AG04450 (cell line): ENCODE results near the gene OR1E2. TPM values are rescaled to one million over a fixed set of nuclear protein-coding genes. Genes with fewer than 3 reads are reported as not detected.
"Not testable (repeated sequence)": the region's sequence is repeated elsewhere in the genome, so short reads cannot be mapped to it uniquely, and the experiment has no call there.

ENCODE experiments used
- CTCF ChIA-PET: fragments of 300-600, 350-600 bp; formaldehyde crosslinking; extraction: SDS; loops from one replicate; lab custom pipeline; 2022; ENCODE audit warnings: antibody characterized with exemption, inconsistent platforms; lab: Charles Lee
- POLR2A ChIA-PET: fragments of 350-600 bp; formaldehyde crosslinking; extraction: SDS; loops from one replicate; lab custom pipeline; 2021; ENCODE audit warnings: antibody characterized with exemption, inconsistent platforms; lab: Yijun Ruan, JAX
- DNase-seq: peaks from one replicate; pipeline ENCODE4 v3.0.0-alpha.2; 2011; ENCODE audit warnings: low read depth, low spot score
- H3K27ac ChIP-seq: one replicate; pipeline ENCODE4 v1.5.1; 2012; ENCODE audit warnings: low read depth, low read length, control low read depth
- H3K27me3 ChIP-seq: one replicate; pipeline ENCODE4 v1.6.0; 2012; ENCODE audit warnings: low read length; ENCODE audit not compliant: control insufficient read depth, insufficient read depth
- H3K4me3 ChIP-seq: 2 replicates; pipeline ENCODE4 v1.5.1; 2011; ENCODE audit warnings: mild to moderate bottlenecking, low read depth, low read length, control low read depth
- H3K9me3 ChIP-seq: 2 replicates; pipeline ENCODE4 v1.5.1; 2012; ENCODE audit warnings: low read length; ENCODE audit not compliant: control insufficient read depth, insufficient read depth
- polyA plus RNA-seq: library from polyadenylated mRNA; depleted of rRNA; stranded (reverse); fragments of >200 nt; gene quantifications from 2 replicates; pipeline ENCODE4 v1.2.3, GENCODE V29; 2011
- TF ChIP-seq, protein P1 (sequence below): IDR thresholded peaks from 2 replicates; pipeline ENCODE4 v1.5.1; 2011; ENCODE audit warnings: low read depth, low read length, control low read depth, inconsistent platforms

The OR1E2 gene
- polyA plus RNA-seq, 1 experiment, result not detected

DNA sequence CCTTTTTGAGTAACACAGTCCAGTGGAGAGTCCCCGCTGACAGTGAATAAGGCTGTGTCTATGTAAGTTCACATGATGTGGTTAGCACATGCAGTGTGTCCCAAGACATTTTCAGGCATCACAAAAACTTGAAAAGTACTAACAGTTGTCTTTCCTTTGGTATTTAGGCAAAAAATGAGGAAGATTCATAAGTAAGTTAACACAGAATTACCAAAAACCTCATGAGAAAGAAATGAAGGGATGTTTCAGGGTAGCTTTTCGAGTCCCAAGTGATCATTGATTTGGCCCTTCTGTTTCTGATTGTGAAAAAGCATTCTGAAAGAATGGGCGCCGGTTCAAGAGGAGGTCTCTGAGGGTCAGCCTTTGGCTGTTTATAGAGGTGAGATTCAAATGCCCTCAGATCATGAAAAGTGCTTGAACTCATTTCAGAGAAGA is 41.6 kb upstream of the OR1E2 start:
- no peak for DNase-seq
- ChIA-PET POLR2A (no interaction called here), CTCF (no interaction called here)

DNA sequence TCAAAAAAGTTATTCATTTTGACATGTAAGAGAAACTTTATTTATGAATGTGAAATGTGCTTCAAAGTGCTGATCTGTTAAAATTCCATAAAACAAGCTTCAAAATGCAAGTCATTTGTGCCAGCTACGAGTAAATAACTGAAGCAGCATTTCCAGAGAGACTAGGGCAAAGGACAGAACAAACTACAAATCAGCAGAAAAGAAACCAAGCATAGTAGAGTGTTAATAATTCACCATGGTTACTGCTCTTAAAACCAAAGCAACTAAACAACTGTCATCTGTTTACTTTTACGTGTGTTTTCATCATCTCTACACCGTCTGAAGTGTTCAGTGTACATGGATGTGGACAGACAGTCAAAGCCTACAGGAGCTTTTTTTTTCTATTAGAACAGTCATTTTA is 40.6 kb upstream of the OR1E2 start:
- TF ChIP-seq, protein P1, sequence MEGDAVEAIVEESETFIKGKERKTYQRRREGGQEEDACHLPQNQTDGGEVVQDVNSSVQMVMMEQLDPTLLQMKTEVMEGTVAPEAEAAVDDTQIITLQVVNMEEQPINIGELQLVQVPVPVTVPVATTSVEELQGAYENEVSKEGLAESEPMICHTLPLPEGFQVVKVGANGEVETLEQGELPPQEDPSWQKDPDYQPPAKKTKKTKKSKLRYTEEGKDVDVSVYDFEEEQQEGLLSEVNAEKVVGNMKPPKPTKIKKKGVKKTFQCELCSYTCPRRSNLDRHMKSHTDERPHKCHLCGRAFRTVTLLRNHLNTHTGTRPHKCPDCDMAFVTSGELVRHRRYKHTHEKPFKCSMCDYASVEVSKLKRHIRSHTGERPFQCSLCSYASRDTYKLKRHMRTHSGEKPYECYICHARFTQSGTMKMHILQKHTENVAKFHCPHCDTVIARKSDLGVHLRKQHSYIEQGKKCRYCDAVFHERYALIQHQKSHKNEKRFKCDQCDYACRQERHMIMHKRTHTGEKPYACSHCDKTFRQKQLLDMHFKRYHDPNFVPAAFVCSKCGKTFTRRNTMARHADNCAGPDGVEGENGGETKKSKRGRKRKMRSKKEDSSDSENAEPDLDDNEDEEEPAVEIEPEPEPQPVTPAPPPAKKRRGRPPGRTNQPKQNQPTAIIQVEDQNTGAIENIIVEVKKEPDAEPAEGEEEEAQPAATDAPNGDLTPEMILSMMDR, result no peak
- ChIA-PET CTCF (no interaction called here), POLR2A (no interaction called here)
- H3K4me3 ChIP-seq, result no peak overlapping the region
- no peak for DNase-seq
- no peaks in the 10 kb centered on the region for H3K27me3 ChIP-seq
- H3K9me3 ChIP-seq, result peaks cover 11% of the 10 kb centered on the region
- H3K27ac ChIP-seq, result no peak overlapping the region

More for the DNA sequence above, 41.6 kb upstream of the OR1E2 start:
- Histone ChIP-seq H3K27ac (no peak overlapping the region), H3K9me3 (peaks cover 11% of the 10 kb centered on the region), H3K4me3 (no peak overlapping the region), H3K27me3 (no peaks in the 10 kb centered on the region)
- TF ChIP-seq, protein P1, result no peak

- ChIA-PET POLR2A (no interaction called here), CTCF (no interaction called here)
- DNase-seq, result no peak
- TF ChIP-seq, protein P1, result no peak
- Histone ChIP-seq H3K4me3 (no peak overlapping the region), H3K27ac (no peak overlapping the region), H3K9me3 (peaks cover 11% of the 10 kb centered on the region), H3K27me3 (no peaks in the 10 kb centered on the region)
Observed at GRCh38 chr17:3472137-3472536, 38.5 kb upstream of the OR1E2 start.

GRCh38 chr17:3471599-3471998 is 38.0 kb upstream of the OR1E2 start, which contains the start of gene SPATA22:
TSS of gene SPATA22 (minus strand) at chr17:3471819. CDS start at chr17:3469325, 2,494 bp downstream.
- Histone ChIP-seq H3K9me3 (peaks cover 11% of the 10 kb centered on the region), H3K27me3 (no peaks in the 10 kb centered on the region), H3K4me3 (no peak within 1 kb of the TSS), H3K27ac (no peak within 1 kb of the TSS)
- no peak for DNase-seq
- TF ChIP-seq, protein P1, result no peak
- CTCF ChIA-PET, result no interaction called here
- POLR2A ChIA-PET, result no interaction called here

DNA sequence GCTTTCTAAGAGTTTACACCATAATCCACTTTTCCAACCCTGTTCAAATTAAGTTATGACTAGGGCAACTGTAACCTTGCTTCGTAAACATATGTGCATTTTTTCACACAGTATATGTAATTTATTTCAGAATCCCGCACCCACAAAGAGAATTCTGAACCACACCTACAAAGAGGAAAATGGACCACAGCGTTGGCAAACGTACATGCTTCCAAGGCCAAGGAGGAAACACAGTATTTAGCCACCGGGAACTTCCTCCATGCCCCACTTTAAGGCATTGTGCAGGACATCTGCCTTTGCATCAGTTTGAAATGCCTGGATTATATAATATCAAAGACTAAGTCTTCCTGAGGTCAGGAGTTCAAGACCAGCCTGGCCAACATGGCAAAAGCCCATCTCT is 35.9 kb upstream of the OR1E2 start:
- DNase-seq, result no peak
- CTCF ChIA-PET, result no interaction called here
- Histone ChIP-seq H3K27me3 (no peaks in the 10 kb centered on the region), H3K4me3 (no peak overlapping the region), H3K27ac (no peak overlapping the region), H3K9me3 (peaks cover 11% of the 10 kb centered on the region)
- TF ChIP-seq, protein P1, result no peak
- POLR2A ChIA-PET, result no interaction called here

GRCh38 chr17:3466355-3466754 is 32.7 kb upstream of the OR1E2 start:
- H3K4me3 ChIP-seq, H3K9me3 ChIP-seq, H3K27me3 ChIP-seq, H3K27ac ChIP-seq, CTCF ChIA-PET, DNase-seq, POLR2A ChIA-PET: not testable (repeated sequence)
